Cardiac muscle cell (in vitro differentiated cells and primary cell): ENCODE measurements around the gene SWT1. TPM values are rescaled to one million over a fixed set of nuclear protein-coding genes. Genes with fewer than 3 reads are reported as not detected.

Experiments used
- DNase-seq, 2 donors: peaks; one replicate each; pipeline versions ENCODE4 v3.0.0 to v3.0.0-alpha.2; 2010 to 2017; ENCODE audit warnings: low read depth in 1 of 2, low spot score in 1 of 2
- H3K27ac ChIP-seq: fragments of 200-600 bp; sonication (generic); 2 replicates; pipeline ENCODE4 v1.5.1; 2016
- H3K27me3 ChIP-seq: fragments of 200-600 bp; sonication (generic); 2 replicates; pipeline ENCODE4 v1.6.0; 2016; ENCODE audit warnings: control low read depth
- H3K36me3 ChIP-seq: fragments of 200-600 bp; sonication (generic); 2 replicates; pipeline ENCODE4 v1.5.1; 2016; ENCODE audit warnings: control low read depth
- H3K4me1 ChIP-seq: fragments of 200-600 bp; sonication (generic); 2 replicates; pipeline ENCODE4 v1.8.1; 2017; ENCODE audit warnings: low read depth, mild to moderate bottlenecking, mixed run types
- H3K4me3 ChIP-seq: fragments of 200-600 bp; sonication (generic); 2 replicates; pipeline ENCODE4 v1.5.1; 2016; ENCODE audit warnings: mild to moderate bottlenecking
- H3K9me3 ChIP-seq: fragments of 200-600 bp; sonication (generic); 2 replicates; pipeline ENCODE4 v1.5.1; 2017; ENCODE audit warnings: low read depth, mild to moderate bottlenecking, control low read depth
- CTCF ChIP-seq: IDR thresholded peaks from 2 replicates; pipeline ENCODE4 v1.5.1; 2012; ENCODE audit warnings: low read depth, mild to moderate bottlenecking, low read length
- polyA plus RNA-seq: library from polyadenylated mRNA; unstranded; fragments of >200 nt; fragmentation: Nextera tagmentation; extraction: Ambion mirVana; gene quantifications from 2 replicates; pipeline ENCODE4 v1.2.1, GENCODE V29; 2016
- total RNA-seq: library from RNA; depleted of rRNA; stranded (reverse); fragments of >200 nt; gene quantifications from 2 replicates; pipeline ENCODE4 v1.2.3, GENCODE V29; 2016

The SWT1 gene
- total and polyA plus RNA-seq, 2 experiments from 2014 or later, result 2.8 to 4.9 TPM

DNA sequence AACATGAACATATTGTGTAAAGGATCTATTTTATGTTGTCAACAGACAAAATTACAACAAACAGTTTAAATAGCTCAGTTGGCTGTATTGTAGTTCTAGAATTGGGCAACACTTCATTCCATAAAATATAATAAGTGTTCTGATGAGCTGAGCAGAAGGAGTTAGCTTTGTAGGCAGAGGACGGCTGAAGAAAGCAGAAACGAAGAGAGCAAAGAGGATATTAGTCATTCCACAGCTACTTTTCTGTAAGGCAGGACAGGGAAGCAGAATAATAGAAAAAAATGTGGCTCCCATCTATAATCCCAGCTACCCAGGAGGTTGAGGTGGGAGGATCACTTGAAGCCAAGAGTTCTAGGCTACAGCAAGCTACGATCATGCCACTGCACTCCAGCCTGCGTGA lies 180.3 kb downstream of the SWT1 start:
- no peaks in the 10 kb centered on the region for H3K36me3 ChIP-seq
- TF ChIP-seq CTCF, result no peak
- no peaks in the 10 kb centered on the region for H3K9me3 ChIP-seq
- H3K4me3 ChIP-seq, result no peak overlapping the region
- H3K27me3 ChIP-seq, result no peaks in the 10 kb centered on the region
- DNase-seq, result peak in 1 of 2 donors; percentile 48
- no peaks in the 10 kb centered on the region for H3K4me1 ChIP-seq
- no peak overlapping the region for H3K27ac ChIP-seq

- no peaks in the 10 kb centered on the region for H3K36me3 ChIP-seq
- no peaks in the 10 kb centered on the region for H3K4me1 ChIP-seq
- H3K4me3 ChIP-seq, result no peak overlapping the region
- no peak overlapping the region for H3K27ac ChIP-seq
- TF ChIP-seq CTCF, result no peak
- H3K9me3 ChIP-seq, result no peaks in the 10 kb centered on the region
- no peaks in the 10 kb centered on the region for H3K27me3 ChIP-seq
- DNase-seq, result peak in 1 of 2 donors; percentile 73
Observed at GRCh38 chr1:185338719-185339622, 182.0 kb downstream of the SWT1 start.

- Histone ChIP-seq H3K9me3 (no peaks in the 10 kb centered on the region), H3K27ac (no peak overlapping the region), H3K4me3 (no peak overlapping the region), H3K36me3 (no peaks in the 10 kb centered on the region), H3K27me3 (no peaks in the 10 kb centered on the region), H3K4me1 (no peaks in the 10 kb centered on the region)
- no peak for TF ChIP-seq CTCF
- no peak for DNase-seq
Observed at GRCh38 chr1:185341196-185341781, 184.3 kb downstream of the SWT1 start.

Other genes with a start within 250 kb of the SWT1 start
- 0.66 and 1.2 TPM in 2 replicates for gene NIBAN1, start 182.7 kb upstream of the SWT1 start, total RNA-seq
- 0.05 and 1.2 TPM in 2 replicates for gene NIBAN1, start 182.7 kb upstream of the SWT1 start, polyA plus RNA-seq
- 20.0 and 26.8 TPM in 2 replicates for gene RNF2, start 111.6 kb upstream of the SWT1 start, total RNA-seq
- gene RNF2, start 111.6 kb upstream of the SWT1 start, polyA plus RNA-seq, result 27.4 and 34.4 TPM in 2 replicates
- gene TRMT1L, start 214 bp upstream of the SWT1 start, total RNA-seq, result 18.3 and 24.7 TPM in 2 replicates
- gene TRMT1L, start 214 bp upstream of the SWT1 start, polyA plus RNA-seq, result 26.6 and 28.3 TPM in 2 replicates
- gene IVNS1ABP, start 160.1 kb downstream of the SWT1 start, total RNA-seq, result 35.2 and 48.8 TPM in 2 replicates
- gene IVNS1ABP, start 160.1 kb downstream of the SWT1 start, polyA plus RNA-seq, result 49.6 and 66.8 TPM in 2 replicates